Esophagus mucosa (tissue), 1 donor: Measurements from ENCODE around the gene ATAT1. TPM values are rescaled to one million over a fixed set of nuclear protein-coding genes. Genes with fewer than 3 reads are reported as not detected.

Experiments used
- ATAC-seq: fragments of 200-7000 bp; cut with Tn5 transposase; one replicate; pipeline ENCODE4 v1.9.1; 2020
- total RNA-seq: library from RNA; stranded (reverse); gene quantifications from one replicate; pipeline ENCODE4 v1.2.4, GENCODE V29; 2023
- donor health status: DM: yes; HTN: yes; CAD: no.

Gene ATAT1
- total RNA-seq, 1 donor from 2014 or later, result 4.6 TPM

DNA sequence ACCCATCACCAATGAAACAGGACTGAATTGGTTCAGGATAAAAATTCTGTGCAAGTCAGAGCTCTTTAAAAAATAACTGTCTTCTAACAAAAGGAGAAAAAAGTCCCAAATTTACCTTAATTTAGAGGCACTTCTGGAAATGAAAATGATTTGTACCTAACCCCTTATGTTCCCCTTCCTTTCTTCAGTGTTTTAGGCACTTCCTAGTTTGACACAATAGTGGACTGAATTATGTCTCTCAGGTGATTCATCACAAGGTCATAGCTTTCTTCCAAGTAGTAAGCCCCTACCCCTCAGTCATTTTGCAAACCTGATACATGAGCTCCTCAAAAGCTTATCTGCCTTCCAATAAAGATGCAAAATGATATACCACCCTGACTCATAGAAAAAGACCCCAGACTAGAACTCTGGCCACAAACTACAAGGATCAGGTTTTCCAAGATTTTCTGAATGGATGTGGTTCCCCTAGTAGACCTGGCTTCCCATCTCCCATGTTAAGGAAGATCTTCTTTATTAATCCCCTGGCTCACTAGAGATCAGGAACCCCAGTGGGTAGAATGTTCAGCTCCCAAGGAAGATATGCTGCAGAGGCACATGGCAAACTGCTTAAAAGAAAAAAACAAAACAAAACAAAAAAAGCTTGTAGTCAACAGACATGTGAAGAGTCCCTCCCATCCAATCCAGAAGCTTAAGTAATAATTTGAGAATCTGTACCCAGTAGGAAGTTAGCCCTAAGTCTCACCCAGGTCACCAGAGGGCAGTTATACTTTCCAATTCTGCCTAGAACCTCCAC is 13.2 kb upstream of the ATAT1 start:
- ATAC-seq, result no peak

GRCh38 chr6:30614044-30614842 is 12.4 kb upstream of the ATAT1 start:
- ATAC-seq, result no peak

DNA sequence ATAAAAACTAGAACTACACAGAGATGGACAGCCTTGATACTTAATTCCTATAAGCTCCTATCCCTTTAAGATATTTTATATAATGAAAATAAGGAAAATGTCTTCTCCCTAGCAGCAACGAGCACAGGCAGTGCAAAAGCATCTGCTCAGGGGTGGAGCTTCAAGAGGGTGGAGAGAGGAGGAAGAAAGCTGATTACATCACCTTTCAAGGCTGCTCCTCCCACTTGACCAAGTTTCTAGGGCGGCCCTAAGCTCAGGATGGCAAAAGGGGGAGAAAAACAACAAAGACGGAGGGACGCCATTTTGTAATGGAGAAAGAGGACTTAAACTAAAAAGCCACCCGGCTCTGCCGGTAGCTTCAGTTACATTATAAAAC is 11.8 kb upstream of the ATAT1 start:
- peak; percentile 77 for ATAC-seq

DNA sequence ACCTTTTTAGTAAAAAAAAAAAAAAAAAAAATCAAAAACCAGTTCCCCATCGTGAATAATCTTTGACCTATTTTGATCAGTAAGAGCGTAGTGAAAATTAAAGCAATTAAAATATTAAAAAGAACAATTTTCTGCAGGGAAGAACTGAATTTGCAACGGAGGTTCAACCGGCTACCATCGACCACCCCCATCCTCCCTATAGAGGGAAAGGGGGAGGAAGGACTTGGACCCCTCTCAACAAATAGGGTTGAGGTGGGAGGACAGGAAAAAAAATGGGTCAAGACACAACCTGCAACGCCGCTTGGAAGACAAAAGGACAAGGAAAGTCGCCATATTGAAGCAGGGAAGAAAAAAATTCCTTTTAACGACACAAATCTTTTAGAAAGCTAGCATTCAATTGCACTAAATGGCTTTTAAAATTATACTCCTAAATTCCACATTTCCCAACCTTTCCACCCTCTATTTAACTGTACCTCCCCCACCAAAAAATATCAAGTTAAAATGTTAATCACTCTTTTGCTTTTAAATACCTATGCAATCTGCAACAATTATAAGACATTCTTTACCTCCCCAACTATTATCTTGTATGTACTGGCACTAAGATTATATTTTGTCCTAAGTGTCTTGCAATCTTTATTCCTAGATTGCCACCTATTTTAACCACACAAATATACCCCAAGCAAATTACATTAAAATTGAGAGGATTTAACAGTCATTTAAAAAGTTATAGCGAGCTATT is 11.3 kb upstream of the ATAT1 start:
- ATAC-seq, result no peak

GRCh38 chr6:30615958-30616810 is 10.5 kb upstream of the ATAT1 start:
- ATAC-seq, result no peak

DNA sequence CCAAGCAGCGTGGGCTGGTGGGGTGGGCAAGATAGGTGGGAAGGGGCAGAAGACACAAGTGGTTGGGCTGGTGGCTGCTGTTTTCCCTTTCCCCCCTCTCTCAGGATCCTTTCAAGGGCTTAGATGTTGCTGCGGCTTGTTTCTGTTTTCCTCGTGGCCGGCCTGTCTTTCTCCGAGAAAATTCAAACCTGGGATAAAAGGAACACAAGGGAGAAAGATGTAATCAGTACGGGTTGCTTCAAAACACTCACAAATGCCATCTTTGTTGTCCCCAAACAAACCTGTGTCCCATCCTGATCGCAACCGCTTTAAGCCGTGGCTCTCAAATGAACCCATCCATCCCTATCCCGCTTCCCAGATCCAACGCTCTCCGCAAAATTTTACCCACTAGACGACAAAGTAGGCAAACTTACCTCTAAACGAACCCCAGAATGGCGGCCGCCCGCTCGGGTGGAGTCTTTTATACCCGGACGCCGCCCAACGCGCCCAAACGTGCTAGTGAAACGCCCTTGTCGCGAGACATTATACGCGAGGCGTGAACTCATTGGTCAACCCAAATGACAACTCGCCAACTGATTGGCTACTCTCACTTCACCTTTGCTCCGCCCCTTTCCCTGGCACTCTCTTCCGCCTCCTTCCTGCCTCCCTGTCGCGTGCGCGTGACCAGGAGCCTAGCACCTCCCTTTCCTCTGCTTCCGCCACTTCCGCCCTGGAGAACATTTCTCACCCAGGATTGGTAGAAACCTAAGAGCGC is 9.7 kb upstream of the ATAT1 start, which contains the start of gene PPP1R10:
Gene PPP1R10, minus strand, starts transcription at position 433 of the 754 bp plus-strand sequence. CDS start 7,299 bp downstream, outside the sequence.
- ATAC-seq, result peak; percentile 94

DNA sequence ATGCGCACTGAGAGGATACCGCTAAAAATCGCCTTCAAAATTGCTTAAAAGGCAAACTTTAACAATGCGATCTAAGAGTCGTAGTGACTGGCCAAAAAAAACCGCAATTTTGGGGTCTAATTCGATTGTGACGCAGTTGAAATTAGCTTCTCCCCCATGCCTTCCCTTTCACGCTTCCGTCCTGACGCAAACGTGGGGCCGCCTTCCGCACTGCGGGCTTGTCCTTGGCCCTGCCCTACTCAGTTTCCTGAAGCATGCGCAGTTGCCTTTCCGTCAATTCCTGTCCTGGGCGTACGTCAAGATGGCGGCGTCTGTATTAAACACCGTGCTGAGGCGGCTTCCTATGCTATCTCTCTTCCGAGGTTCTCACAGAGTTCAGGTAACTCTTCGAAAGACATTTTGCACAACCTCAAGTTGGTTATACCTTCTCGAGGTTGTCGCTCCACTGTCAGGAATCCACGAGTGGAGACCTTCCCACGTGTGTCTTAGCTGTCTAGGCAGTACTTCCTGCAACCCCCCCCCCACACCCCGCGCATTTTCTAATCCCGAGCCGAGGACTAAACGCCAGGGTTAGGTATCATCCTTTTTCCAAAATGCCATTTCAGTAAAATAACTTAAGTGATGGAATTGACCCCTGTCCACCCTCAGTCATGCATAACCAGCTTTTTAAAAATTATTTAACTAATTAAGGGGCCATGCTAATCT is 9.0 kb upstream of the ATAT1 start, which contains the start of gene MRPS18B:
Gene MRPS18B, plus strand, starts transcription at position 276 of the 705 bp plus-strand sequence. Its CDS starts 26 bp downstream, at position 302.
- ATAC-seq, result peak; percentile 87

DNA sequence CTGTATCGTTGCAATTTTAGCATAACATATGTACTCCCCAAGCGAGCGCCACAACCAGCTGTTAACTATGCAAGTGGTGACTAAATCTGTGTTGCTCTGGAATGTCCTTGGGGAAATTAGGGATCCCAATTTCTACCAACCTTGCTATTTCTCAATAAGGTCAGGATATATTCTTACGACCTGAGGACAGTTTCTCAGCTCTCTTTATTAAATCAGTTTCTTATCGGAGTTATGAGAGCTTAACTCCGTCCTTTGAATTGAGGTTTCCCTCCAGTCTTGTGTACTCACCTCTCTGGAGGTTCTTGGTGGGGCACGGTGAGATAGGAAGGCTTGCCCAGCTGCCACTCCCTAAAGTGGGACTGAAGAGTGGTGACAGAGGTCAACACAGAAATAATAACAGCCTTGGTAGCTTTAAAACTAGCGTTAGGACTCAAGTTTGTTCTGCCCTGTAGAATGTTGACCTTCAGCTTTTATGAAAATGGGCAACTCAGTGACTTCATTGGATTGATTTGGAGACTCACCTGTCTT is 8.3 kb upstream of the ATAT1 start:
- no peak for ATAC-seq

DNA sequence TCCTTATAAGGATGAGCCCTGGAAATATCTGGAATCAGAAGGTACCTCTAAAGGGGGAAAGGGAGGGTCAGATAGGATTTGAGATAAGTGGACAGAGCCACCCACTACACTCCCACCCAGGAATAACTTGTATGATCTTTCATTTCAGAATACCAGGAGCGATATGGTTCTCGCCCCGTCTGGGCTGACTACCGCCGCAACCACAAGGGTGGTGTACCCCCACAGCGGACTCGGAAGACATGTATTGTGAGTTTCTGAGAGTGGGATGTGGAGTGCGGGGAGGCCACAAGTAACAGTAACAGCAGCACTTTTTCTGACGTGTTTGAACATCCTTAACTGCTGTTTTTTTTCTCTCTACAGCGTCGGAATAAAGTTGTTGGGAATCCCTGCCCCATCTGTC is 7.1 kb upstream of the ATAT1 start:
- ATAC-seq, result no peak

DNA sequence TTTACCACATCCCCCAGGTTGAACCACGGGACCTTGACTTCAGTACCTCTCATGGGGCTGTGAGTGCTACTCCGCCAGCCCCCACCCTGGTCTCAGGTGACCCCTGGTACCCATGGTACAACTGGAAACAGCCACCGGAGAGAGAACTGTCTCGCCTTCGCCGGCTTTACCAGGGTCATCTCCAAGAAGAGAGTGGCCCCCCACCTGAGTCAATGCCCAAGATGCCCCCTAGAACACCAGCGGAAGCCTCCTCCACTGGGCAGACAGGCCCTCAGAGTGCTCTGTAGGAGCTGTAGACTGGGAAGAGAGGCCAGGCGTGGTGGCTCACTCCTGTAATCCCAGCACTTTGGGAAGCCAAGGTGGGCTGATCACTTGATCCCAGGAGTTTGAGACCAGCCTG is 1.2 kb upstream of the ATAT1 start:
- ATAC-seq, result no peak

- no peak for ATAC-seq
Observed at GRCh38 chr6:30635834-30636233, 9.2 kb downstream of the ATAT1 start.

- ATAC-seq, result peak; percentile 34
Observed at GRCh38 chr6:30640481-30640880, 13.8 kb downstream of the ATAT1 start.

- ATAC-seq, result no peak
Observed at GRCh38 chr6:30641048-30641447, 14.4 kb downstream of the ATAT1 start.

- ATAC-seq, result no peak
Observed at GRCh38 chr6:30643656-30644055, 17.0 kb downstream of the ATAT1 start.

DNA sequence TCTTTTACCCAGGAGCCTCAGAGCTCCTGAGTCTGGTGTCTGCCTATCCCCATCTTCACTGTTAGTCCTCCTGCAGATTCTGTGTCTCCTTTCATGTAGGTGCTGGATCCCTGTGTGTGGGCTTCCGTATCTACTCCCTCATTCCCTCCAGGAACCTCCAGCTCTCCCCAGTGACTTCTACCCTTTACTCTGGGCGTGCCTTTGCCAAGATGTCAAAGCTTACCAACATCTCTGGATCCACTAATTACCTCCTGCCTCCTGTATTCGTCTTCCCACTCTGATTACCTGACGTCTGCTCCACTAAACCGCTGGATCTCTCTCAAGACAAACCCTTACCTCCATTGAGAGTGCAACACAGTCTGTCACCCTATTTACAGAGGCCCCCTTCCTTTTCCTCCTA is 18.1 kb downstream of the ATAT1 start:
- no peak for ATAC-seq

GRCh38 chr6:30645989-30646388 is 19.3 kb downstream of the ATAT1 start:
- ATAC-seq, result no peak

DNA sequence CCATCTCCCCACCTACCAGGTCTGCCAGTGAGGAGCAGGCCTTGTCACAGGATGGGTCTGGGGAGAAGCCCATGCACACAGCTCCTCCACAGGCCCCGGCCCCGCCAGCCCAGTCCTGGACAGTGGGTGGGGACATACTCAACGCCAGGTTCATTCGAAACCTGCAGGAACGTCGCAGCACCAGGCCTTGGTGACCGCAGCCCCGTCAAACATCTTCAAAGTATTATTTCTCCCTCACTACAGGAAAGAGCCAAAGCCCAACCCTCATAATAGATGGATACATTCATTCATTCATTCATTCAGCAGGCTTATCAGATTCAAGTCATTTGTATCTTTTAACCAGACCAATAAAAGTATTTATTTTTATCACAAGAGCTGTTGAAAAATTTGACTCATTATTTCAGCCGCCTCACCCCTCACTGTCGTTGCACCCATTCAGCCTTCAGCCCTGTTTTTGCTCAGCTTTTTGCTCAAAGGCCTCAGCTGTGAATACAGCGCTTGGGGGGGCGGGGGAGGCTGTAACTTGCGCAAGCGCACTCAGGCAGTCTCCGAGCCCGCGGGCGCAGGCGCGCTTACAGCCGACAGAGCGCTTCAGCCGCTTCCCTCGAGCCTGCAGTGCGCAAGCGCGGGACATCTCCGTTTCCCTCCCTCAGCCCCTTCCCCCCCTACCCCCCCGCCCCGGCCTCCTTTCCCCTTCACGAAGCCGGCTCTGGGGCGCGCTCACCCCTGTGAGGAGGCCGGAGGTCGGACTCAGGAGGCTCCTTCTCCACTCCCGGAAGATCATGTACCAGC is 20.0 kb downstream of the ATAT1 start, which contains the start of gene C6orf136:
Gene C6orf136, plus strand, starts transcription at position 684 of the 792 bp plus-strand sequence. Its CDS starts 99 bp downstream, at position 783.
- peak; percentile 89 for ATAC-seq

- peak; percentile 81 for ATAC-seq
Observed at GRCh38 chr6:30647242-30648116, 20.8 kb downstream of the ATAT1 start.
